Endothelial cell (in vitro differentiated cells): ENCODE measurements around the gene C11orf21. TPM values are rescaled to one million over a fixed set of nuclear protein-coding genes. Genes with fewer than 3 reads are reported as not detected.

ENCODE experiments used
- DNase-seq: peaks from one replicate; pipeline ENCODE4 v3.0.0; 2021; ENCODE audit warnings: low spot score
- H3K27ac Mint-ChIP-seq: one replicate; pipeline ENCODE4 v1.8.0; 2021; ENCODE audit warnings: mixed read lengths, inconsistent platforms; ENCODE audit not compliant: unreplicated experiment
- H3K27me3 Mint-ChIP-seq: one replicate; pipeline ENCODE4 v1.8.0; 2021; ENCODE audit warnings: mild to moderate bottlenecking, moderate library complexity, mixed read lengths, inconsistent platforms; ENCODE audit not compliant: unreplicated experiment
- H3K36me3 Mint-ChIP-seq: one replicate; pipeline ENCODE4 v1.8.0; 2021; ENCODE audit warnings: mild to moderate bottlenecking, low read depth, mixed read lengths, inconsistent platforms; ENCODE audit not compliant: unreplicated experiment
- H3K4me1 Mint-ChIP-seq: one replicate; pipeline ENCODE4 v1.8.0; 2021; ENCODE audit warnings: mild to moderate bottlenecking, mixed read lengths, inconsistent platforms; ENCODE audit not compliant: unreplicated experiment
- H3K4me3 Mint-ChIP-seq: one replicate; pipeline ENCODE4 v1.8.0; 2021; ENCODE audit warnings: mild to moderate bottlenecking, mixed read lengths, inconsistent platforms; ENCODE audit not compliant: unreplicated experiment
- H3K9me3 Mint-ChIP-seq: one replicate; pipeline ENCODE4 v1.8.0; 2021; ENCODE audit warnings: mixed read lengths, inconsistent platforms; ENCODE audit not compliant: unreplicated experiment
- total RNA-seq: library from RNA; stranded (reverse); fragmentation: NEBNext Ultra II Directional; extraction: Animal tissue kit (Norgen Biotek cat#: 25700); gene quantifications from one replicate; pipeline ENCODE4 v1.2.1, GENCODE V29; 2021; ENCODE audit not compliant: unreplicated experiment
- TF ChIP-seq, protein P1 (sequence below): fragments of 200-600 bp; sonication (generic); IDR thresholded peaks from one replicate; pipeline ENCODE4 v1.5.0; 2021; ENCODE audit warnings: antibody characterized with exemption; ENCODE audit not compliant: unreplicated experiment

Gene C11orf21
- total RNA-seq, 1 donor from 2014 or later = 0.13 TPM

DNA sequence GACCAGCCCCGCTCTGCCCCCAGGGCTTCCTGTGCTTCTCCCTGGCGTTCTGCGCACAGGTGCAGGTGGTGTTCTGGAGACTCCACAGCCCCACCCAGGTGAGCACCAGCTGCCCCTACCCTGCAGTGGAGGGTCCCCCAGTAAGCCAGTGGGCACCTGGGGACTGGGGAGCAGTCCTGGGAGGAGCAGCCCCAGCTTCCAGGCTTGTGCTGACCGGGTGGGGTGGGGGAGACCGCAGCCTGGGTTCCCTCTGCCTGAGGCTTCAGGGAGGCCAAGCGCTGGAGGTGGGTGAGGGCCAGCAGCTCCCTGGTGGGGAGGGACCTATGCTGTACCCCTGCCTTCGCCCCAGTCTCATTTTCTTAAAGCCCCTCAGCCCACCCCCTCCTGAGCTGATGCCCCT lies 7.0 kb upstream of the C11orf21 start:
- Mint-ChIP-seq H3K4me1 (peaks cover 9% of the 10 kb centered on the region), H3K9me3 (no peaks in the 10 kb centered on the region), H3K4me3 (no peak overlapping the region), H3K36me3 (no peaks in the 10 kb centered on the region), H3K27me3 (no peaks in the 10 kb centered on the region), H3K27ac (no peak overlapping the region)
- TF ChIP-seq, protein P1, sequence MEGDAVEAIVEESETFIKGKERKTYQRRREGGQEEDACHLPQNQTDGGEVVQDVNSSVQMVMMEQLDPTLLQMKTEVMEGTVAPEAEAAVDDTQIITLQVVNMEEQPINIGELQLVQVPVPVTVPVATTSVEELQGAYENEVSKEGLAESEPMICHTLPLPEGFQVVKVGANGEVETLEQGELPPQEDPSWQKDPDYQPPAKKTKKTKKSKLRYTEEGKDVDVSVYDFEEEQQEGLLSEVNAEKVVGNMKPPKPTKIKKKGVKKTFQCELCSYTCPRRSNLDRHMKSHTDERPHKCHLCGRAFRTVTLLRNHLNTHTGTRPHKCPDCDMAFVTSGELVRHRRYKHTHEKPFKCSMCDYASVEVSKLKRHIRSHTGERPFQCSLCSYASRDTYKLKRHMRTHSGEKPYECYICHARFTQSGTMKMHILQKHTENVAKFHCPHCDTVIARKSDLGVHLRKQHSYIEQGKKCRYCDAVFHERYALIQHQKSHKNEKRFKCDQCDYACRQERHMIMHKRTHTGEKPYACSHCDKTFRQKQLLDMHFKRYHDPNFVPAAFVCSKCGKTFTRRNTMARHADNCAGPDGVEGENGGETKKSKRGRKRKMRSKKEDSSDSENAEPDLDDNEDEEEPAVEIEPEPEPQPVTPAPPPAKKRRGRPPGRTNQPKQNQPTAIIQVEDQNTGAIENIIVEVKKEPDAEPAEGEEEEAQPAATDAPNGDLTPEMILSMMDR = no peak
- no peak for DNase-seq

DNA sequence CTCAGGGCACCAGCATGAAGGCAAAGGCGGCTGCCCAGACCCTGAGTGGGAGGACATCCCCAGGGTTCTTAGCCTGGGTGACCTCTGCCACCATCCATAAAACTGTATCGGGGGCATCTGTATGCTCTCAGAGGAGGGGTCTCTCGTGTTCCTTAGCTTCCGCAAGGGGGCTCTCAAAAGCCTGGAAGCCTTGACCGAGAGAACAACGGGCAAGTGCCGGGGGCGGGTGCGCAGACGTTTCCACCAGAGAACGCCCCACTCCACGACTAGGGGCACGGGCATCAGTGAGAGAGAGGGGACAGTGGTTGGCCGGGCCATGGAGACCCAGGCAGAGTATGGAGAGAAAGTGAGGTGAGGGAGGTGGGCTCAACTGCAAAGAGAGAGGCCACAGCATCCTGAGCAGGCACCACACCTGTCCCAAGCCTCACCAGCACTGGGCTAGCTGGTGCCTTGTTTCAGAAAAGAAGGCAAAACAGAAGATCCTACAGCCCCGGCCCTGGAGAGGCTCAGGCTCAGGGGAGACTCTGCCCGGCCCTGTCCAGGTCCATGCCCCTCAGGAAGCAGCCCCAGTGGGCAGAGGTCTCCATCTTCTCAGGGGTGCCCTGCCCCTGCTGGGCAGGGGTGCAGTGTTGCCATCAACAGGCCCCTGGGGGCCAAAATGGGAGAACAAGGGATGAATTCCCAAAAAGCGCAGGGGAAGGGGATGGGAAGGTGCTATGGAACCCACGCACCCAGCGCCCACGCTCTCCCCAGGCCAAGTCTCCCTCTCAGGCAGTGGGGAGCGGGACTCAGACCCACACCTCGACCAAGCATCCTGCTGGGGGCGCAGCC lies 6.0 kb upstream of the C11orf21 start:
- DNase-seq = no peak
- TF ChIP-seq, protein P1 = no peak
- Mint-ChIP-seq H3K27ac (no peak overlapping the region), H3K36me3 (no peaks in the 10 kb centered on the region), H3K4me3 (no peak overlapping the region), H3K27me3 (no peaks in the 10 kb centered on the region), H3K4me1 (peaks cover 9% of the 10 kb centered on the region), H3K9me3 (no peaks in the 10 kb centered on the region)

DNA sequence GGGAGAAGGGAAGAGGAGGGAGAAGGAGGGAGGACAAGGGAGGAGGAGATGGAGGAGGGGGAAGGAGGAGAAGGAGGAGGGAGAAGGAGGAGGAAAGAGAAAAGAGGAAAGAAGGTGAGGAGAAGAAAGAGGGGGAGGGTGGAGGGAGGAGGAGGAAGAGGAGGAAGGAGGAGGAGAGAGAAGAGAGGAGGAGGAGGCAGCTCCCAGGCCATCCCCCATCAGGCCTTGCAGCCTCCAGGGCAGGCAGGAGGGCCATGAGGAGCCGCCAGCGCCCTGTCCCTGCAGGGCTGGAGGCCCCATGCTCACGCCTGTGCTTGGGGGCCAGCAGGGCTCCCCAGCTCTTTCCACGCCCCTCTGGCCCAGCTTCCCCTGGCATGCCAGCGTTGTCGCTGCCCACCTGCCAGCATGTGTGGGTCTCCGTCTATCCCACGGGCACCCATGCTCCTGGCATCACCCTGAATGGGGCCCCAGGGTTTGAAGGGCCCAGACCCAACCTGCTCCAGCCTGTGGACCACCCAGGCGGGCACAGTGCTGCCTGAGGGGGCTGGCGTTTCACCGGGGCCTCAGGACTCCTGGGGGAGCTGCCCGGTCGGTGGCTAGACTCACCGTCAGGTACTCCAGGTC lies 5.3 kb upstream of the C11orf21 start:
- no peak overlapping the region for H3K27ac Mint-ChIP-seq
- H3K27me3 Mint-ChIP-seq = peaks cover 2% of the 10 kb centered on the region
- H3K4me3 Mint-ChIP-seq = no peak overlapping the region
- H3K4me1 Mint-ChIP-seq = peaks cover 9% of the 10 kb centered on the region
- H3K36me3 Mint-ChIP-seq = no peaks in the 10 kb centered on the region
- no peak for DNase-seq
- no peaks in the 10 kb centered on the region for H3K9me3 Mint-ChIP-seq
- TF ChIP-seq, protein P1 = no peak

DNA sequence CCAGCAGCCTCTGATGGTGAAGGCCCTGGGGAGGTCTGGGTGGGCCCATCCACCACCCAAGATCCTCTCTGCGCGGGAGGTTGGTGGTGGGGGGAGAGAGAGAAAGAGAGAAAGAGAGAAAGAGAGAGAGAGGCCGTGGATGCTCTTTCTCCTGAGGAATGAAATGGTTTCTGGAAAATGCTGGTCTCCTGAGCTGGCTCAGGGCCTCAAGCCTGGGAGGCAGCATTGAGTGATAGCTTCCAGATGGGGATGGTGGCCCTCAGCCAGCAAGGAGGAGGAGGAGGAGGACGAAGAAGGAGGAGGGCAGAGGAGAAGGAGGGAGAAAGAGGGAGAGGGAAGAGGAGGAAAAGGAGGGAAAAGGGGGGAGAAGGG lies 4.7 kb upstream of the C11orf21 start:
- H3K4me1 Mint-ChIP-seq = peaks cover 9% of the 10 kb centered on the region
- no peaks in the 10 kb centered on the region for H3K9me3 Mint-ChIP-seq
- DNase-seq = no peak
- no peaks in the 10 kb centered on the region for H3K36me3 Mint-ChIP-seq
- peak overlapping the region; percentile 31 for H3K4me3 Mint-ChIP-seq
- peaks cover 3% of the 10 kb centered on the region for H3K27me3 Mint-ChIP-seq
- TF ChIP-seq, protein P1 = no peak
- H3K27ac Mint-ChIP-seq = peak overlapping the region; percentile 52
